Fibroblast of skin of right biceps (primary cell): ENCODE measurements around the gene NDEL1.

Experiments
- DNase-seq: peaks from one replicate; pipeline ENCODE4 v3.0.0-alpha.2; 2013

NDEL1 gene

GRCh38 chr17:8480011-8480976, 44.6 kb downstream of the NDEL1 start:
- no peak for DNase-seq

GRCh38 chr17:8481089-8481488, 45.4 kb downstream of the NDEL1 start:
- DNase-seq: no peak

GRCh38 chr17:8481703-8482102, 46.0 kb downstream of the NDEL1 start:
- DNase-seq: no peak

DNA sequence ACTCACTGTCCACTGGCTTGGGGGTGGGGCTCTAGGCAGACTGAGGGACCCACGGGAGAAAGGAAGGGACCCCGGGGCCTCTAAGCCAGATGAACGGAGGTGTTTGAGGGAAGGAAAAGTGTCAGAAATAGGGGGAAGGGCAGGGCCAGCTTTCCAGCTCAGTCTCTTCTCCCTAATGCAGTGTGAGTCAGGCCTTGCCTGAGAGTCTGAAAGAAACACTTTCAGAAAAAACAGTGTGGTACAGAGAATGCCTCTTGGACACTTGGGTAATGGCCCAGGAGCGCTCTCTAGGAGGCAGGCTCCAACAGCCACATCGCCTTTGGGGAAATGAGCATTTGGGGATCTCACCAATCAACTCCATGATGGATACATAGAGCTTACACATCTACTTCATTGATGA, 46.9 kb downstream of the NDEL1 start:
- DNase-seq: no peak

DNA sequence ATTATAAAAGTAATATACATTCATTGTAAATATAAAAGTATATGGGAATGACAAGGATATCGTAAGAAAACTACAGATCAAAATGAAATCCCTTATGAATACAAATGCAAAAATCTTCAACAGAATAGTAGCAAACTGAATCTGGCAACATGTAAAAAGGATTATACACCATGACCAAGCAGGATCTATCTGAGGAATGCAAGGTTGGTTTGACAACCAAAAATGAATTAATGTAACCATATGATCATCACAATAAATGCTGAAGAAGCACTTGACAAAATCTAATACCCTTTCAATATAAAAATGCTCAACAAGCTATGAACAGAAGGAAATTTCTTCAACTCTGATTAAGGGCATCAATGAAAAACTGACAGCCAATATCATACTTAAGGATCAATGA, 48.8 kb downstream of the NDEL1 start:
- DNase-seq: no peak

- DNase-seq: no peak
Observed at GRCh38 chr17:8485491-8485890, 49.8 kb downstream of the NDEL1 start.

GRCh38 chr17:8487130-8487645, 51.5 kb downstream of the NDEL1 start:
- DNase-seq: no peak

GRCh38 chr17:8487743-8488142, 52.1 kb downstream of the NDEL1 start:
- DNase-seq: no peak

DNA sequence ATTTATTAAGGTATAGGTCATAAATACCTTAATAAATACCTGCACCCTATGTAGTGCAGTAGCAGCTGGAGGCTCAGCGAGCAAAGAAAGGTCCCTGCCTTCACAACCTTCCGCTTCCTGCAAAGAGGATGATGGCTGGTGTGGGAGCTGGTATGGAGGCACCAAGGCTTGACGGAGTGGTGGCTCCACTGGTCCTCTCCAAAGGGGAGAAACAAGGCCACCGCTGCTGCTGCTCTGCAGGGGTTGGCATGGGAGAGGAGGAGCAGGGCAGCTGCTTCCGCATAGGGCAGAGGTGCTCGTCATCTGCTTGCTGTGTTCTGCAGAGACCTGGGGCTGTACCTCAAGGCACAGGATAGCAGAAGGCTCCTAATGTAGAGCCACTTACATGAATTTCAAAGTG, 52.8 kb downstream of the NDEL1 start:
- DNase-seq: no peak

DNA sequence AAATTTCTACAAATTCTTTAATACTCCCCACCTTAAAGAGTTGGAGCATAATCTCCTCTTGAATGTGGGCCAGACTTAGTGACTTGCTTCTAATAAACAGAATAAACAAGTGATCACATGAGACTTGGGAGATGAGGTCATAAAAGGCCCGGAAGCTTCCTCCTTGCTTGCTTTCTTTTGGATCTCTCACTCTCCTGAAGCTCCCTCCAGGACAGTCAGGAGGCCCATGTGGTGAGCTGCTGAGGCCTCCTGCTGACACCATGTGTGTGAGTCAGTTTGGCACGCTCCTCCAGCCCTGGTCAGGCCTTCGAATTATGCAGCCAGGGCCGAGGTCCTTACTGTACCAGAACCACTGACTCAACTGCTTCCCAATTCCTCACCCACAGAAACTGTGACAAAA, 53.2 kb downstream of the NDEL1 start:
- peak; percentile 93 for DNase-seq

DNA sequence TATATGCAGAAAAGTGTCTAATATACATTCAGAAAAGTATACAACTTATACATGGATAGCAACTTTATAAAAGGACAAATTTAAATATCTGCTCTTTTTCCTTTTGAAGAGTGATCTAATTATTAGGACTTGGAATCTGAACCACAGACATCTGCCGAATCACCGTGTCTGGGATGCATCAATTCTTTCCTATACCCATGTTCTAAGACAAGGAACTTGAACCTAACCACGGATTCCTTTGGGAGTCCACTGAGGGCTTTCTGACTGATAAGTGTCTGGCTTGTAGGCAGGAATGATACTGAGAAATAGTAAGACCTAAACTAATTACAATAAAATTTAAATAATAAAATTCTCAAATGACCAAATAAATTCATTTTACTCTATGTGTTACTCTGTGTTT, 54.2 kb downstream of the NDEL1 start:
- DNase-seq: peak; percentile 75

DNA sequence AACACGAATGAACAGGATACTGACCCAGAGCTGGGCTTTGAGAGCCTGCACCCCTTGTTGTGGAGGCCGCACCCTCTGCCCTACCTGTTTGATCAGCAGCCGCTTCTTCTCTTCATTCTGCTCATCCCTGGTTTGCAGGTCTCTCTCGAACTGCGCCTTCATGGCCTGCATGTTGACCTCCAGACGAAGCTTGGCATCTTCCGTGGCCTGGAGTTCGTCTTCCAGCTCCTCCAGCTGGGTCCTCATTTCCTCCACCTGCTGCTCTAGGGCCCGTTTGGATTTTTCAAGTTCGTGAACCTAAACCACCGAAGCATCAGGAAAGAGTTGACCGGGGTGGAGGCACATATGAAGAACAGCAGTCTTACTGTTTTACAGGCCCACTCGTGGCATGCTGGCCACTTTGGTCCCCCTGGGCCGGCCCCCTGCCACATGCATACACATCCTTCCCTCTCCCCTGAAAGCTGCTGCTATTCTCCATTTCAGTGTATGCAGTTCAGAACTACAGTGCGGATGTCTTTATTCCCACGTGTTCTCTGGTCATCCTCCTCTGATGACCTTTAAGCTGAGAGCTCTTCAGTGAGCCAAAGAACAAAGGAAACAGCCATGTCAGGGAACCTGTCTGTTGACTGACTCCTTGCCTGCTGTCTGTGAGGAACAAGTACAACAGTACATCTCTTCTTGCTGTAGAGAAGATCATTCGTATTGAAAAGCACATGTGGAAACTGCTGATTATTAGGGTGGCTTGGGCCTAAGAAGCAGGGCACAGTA, 54.8 kb downstream of the NDEL1 start:
- no peak for DNase-seq

- DNase-seq: no peak
Observed at GRCh38 chr17:8492121-8492520, 56.4 kb downstream of the NDEL1 start.

DNA sequence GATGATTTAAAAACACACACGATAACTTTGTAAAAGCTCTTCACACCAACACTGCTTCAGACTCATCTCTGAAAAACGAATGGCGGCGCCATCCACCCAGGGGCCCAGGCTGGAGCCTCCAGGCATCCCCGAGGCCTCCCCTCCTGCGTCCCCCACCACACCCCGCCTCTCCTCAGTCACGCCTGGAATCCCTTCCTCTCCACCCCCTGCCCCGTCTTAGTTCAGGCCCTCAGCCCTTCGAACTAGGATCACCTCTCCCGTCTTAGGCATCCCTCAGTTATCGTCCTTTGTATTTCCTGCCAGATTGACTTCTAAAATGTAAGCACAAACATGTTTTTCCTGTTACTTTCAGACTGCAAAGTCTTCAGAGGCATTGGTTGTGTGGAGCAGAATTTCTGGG, 58.3 kb downstream of the NDEL1 start:
- DNase-seq: no peak

GRCh38 chr17:8494506-8495111, 58.9 kb downstream of the NDEL1 start:
- DNase-seq: no peak

GRCh38 chr17:8496081-8496480, 60.4 kb downstream of the NDEL1 start:
- DNase-seq: no peak

DNA sequence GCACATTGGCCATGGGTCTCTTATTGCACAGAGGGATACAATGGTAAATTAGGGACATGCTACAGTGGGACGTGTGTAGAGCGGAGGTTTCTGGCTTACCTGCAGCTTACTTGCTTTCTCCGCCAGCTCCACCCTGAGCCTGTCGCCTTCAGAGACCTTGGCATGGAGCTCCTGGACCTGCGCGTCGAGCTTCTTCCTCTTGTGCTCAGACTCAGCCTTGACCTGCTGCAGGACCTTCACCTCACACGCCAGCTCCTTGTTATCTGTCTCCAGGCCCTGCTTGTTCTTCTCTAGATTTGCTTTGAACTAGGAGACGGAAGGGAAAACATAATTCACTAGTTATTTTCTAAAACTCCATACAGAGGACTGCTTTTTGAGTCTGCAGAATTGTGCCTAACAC, 63.5 kb downstream of the NDEL1 start:
- no peak for DNase-seq

DNA sequence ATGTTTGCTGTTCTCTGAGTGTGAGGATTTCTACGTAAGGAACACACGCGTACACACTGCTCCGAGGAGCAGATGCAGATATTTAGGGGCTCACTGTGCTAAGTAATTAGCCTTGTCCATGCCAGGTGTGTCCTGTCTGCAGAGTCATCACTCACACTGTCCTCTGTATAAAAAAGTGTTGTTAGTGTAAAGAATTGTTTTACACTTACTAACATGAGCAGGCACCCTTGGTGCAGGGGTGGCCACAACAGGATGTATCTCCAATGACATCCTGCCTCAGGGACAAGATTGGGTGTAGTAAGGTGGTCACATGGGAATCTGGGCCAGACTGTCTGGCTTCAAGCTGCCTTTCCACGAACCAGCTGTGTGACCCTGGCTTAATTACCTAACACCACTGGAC, 63.9 kb downstream of the NDEL1 start:
- DNase-seq: no peak

DNA sequence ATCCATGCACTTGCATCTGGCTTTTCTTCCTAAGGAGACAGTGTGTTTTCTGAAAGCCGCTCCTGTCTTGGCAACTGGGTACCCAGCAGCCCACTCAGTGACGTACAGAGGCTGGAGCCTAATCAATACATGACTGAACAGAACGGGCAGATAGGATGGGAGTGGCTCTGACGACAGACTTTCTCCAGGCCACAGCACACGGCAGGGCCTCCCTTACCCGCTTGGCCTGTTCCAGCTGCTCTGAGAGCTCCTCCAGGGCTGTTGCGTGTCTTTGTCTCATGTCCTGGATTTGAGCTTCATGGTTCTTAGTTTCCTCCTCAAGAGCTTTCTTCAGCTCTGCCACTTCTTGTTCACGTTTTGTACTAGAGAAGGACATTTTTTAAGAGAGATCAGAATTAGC, 64.9 kb downstream of the NDEL1 start:
- no peak for DNase-seq

- DNase-seq: no peak
Observed at GRCh38 chr17:8502126-8502525, 66.4 kb downstream of the NDEL1 start.

DNA sequence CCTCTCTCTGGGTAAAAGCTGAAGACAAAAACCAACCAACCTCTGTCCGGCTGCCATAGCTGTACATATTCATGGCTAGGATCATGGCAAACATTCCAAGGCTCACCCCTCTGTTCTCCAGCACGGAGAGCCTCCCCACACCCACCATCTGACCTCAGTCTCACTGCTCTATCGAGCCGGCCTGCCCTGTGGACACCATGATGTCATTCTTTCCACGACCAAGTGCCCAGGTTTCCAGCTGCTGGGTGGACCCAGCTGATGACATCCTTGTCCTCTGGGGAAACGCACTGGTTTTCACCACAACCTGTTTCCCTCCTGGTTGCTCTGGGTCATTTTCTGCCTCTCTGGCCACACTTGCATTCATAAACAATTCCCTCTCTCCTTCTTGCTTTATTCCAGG, 67.7 kb downstream of the NDEL1 start:
- DNase-seq: no peak

DNA sequence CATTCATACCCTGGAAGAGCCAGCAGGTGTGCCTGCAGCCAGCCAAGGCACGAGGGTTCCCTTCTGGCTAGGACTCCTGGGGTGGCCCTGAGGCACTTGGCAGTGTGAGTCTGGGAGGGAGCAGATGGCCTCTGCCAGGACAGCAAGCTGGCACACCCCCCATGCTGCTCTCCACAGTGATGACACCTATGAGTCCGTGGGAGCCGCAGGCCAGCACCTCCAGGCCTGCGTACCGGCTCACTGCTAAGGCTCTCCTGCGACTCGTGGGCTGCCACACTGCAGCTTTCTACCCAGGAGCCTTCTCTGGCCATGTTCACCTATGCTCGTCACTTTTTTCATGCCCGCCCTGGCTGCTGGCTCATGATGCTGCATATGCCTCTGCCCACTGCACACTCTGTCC, 68.1 kb downstream of the NDEL1 start:
- no peak for DNase-seq

DNA sequence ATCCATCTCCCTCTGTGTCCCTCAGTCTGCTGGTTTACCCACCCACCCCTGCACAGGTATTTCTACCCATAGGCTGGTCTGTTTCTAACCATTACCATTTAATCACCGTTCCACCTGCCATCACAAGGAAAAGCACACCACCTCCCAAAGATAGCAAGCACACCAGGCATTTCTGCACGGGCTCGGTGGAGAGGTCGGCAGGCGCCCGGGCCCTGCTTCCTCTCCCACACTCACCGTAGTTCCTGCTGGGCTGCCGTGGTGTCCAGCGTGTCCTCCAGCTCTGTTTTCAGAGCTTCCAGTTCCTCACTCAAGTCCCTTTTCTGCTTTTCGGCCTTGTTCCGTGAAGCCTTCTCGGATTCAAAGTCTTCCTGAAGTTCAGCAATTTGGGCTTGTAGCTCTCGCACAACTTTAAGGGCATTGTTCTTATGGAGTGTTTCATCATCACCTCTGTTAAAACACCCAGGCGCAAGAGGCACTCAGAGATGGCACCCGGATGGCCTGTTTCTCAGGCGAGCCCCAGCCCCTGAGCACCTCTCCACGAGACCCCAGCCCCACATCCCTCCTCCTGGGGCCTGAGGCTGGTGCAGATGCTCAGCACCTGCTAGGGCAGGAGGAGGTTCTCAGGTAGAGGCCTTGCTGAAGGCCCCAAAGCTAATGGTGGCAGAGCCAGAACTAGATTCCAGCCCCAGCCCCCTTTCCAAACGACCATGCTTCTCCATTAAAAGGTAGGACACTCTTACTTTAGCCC, 69.0 kb downstream of the NDEL1 start:
- no peak for DNase-seq
